ENCODE results near the gene SLC25A19. TPM values are rescaled to one million over a fixed set of nuclear protein-coding genes. Genes with fewer than 3 reads are reported as not detected.

SLC25A19 gene
- total and polyA plus RNA-seq, 2 experiments from 2014 or later: 17.9 to 22.4 TPM

- Histone ChIP-seq H3K36me3 (ENCODE audit: insufficient read depth) (peaks cover 14% of the 10 kb centered on the region), H3K79me2 (replicated peaks; ENCODE audit: insufficient read depth) (peaks cover 32% of the 10 kb centered on the region), H3K9me2 (ENCODE audit: insufficient read depth) (no peaks in the 10 kb centered on the region), H3K4me3 (no peak overlapping the region), H3F3A (replicated peaks; ENCODE audit: low read depth) (peaks cover 10% of the 10 kb centered on the region; the same call in 1 of the 2 replicates), H3K27ac (ENCODE audit: low read depth) (peak overlapping the region; percentile 84), H2AFZ (no peak overlapping the region), H3K4me1 (ENCODE audit: insufficient read depth) (peaks cover 25% of the 10 kb centered on the region), H4K20me1 (replicated peaks; ENCODE audit: insufficient read depth) (peaks cover 3% of the 10 kb centered on the region; the same call in 1 of the 2 replicates), H3K27me3 (ENCODE audit: insufficient read depth) (no peaks in the 10 kb centered on the region), H3K4me2 (peak overlapping the region; percentile 52; the same call in 1 of the 2 replicates)
- H3K4me1 Mint-ChIP-seq: peaks cover 28% of the 10 kb centered on the region
- peaks cover 35% of the 10 kb centered on the region for H3K36me3 Mint-ChIP-seq (ENCODE audit: low read depth)
- DNase-seq (ENCODE audit: low spot score) (no peak), ATAC-seq (no peak)
- no peaks in the 10 kb centered on the region for H3K9me3 Mint-ChIP-seq
- H3K27ac Mint-ChIP-seq: peak overlapping the region; percentile 34
- H3K4me3 Mint-ChIP-seq: no peak overlapping the region
- peaks cover 8% of the 10 kb centered on the region for H3K27me3 Mint-ChIP-seq (ENCODE audit: insufficient read depth, low read depth, poor library complexity)
- TF ChIP-seq CREB1 (CRISPR knock-in tag; IDR thresholded peaks at IDR 0.05; ENCODE audit: low read depth) (no peak), ZNF331 (CRISPR knock-in tag; IDR thresholded peaks at IDR 0.05; ENCODE audit: low read depth) (no peak), POLR2AphosphoS5 (IDR thresholded peaks at IDR 0.05; ENCODE audit: low read depth) (no peak)
Observed at GRCh38 chr17:75325827-75326225, 36.6 kb upstream of the SLC25A19 start.

GRCh38 chr17:75325348-75325747 lies 36.1 kb upstream of the SLC25A19 start:
- no peaks in the 10 kb centered on the region for H3K27me3 ChIP-seq (ENCODE audit: insufficient read depth)
- H3K36me3 Mint-ChIP-seq (ENCODE audit: low read depth): peaks cover 39% of the 10 kb centered on the region
- H3K4me1 Mint-ChIP-seq: peaks cover 28% of the 10 kb centered on the region
- no peaks in the 10 kb centered on the region for H3K9me2 ChIP-seq (ENCODE audit: insufficient read depth)
- peaks cover 3% of the 10 kb centered on the region; the same call in 1 of the 2 replicates for H4K20me1 ChIP-seq (replicated peaks; ENCODE audit: insufficient read depth)
- DNase-seq (ENCODE audit: low spot score): no peak
- no peak overlapping the region for H3K4me3 ChIP-seq
- no peak overlapping the region for H2AFZ ChIP-seq
- H3K79me2 ChIP-seq (replicated peaks; ENCODE audit: insufficient read depth): peaks cover 28% of the 10 kb centered on the region
- H3K4me3 Mint-ChIP-seq: no peak overlapping the region
- TF ChIP-seq ZNF114 (CRISPR knock-in tag; IDR thresholded peaks at IDR 0.05) (no peak), ZNF331 (CRISPR knock-in tag; IDR thresholded peaks at IDR 0.05; ENCODE audit: low read depth) (no peak), CREB1 (CRISPR knock-in tag; IDR thresholded peaks at IDR 0.05; ENCODE audit: low read depth) (no peak), NANOG (IDR thresholded peaks at IDR 0.05; ENCODE audit: borderline replicate concordance) (no peak)
- TF ChIP-seq, protein P1, sequence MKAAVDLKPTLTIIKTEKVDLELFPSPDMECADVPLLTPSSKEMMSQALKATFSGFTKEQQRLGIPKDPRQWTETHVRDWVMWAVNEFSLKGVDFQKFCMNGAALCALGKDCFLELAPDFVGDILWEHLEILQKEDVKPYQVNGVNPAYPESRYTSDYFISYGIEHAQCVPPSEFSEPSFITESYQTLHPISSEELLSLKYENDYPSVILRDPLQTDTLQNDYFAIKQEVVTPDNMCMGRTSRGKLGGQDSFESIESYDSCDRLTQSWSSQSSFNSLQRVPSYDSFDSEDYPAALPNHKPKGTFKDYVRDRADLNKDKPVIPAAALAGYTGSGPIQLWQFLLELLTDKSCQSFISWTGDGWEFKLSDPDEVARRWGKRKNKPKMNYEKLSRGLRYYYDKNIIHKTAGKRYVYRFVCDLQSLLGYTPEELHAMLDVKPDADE (IDR thresholded peaks at IDR 0.05): no peak
- H3K27me3 Mint-ChIP-seq (ENCODE audit: insufficient read depth, low read depth, poor library complexity): peaks cover 8% of the 10 kb centered on the region
- peak overlapping the region; percentile 84 for H3K27ac ChIP-seq (ENCODE audit: low read depth)
- H3K4me1 ChIP-seq (ENCODE audit: insufficient read depth): peaks cover 22% of the 10 kb centered on the region
- no peak overlapping the region for H3K4me2 ChIP-seq
- H3K9me3 Mint-ChIP-seq: no peaks in the 10 kb centered on the region
- no peak for ATAC-seq
- peaks cover 13% of the 10 kb centered on the region; the same call in 1 of the 2 replicates for H3F3A ChIP-seq (replicated peaks; ENCODE audit: low read depth)
- peaks cover 18% of the 10 kb centered on the region for H3K36me3 ChIP-seq (ENCODE audit: insufficient read depth)
- H3K27ac Mint-ChIP-seq: peak overlapping the region; percentile 34

DNA sequence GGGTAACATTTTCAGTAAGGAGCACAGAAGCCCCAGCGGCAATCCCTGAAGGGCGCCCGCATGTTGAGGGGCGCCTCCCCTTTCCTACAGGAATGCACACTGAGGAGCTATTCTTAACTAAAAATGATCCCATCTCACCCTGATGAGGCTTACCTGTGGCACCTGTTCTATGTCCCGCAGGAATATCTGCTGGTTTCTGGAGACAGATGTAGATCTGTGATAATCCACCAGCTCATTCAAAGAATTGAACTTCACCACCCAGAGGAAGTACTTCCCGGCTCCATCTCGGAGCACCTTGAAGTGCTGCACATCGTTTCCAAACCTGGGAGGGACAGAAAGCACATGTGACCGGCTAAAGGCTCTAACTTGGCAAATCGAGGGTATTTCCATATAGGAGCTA lies 32.3 kb upstream of the SLC25A19 start:
- Mint-ChIP-seq H3K27ac (no peak overlapping the region), H3K4me1 (peaks cover 24% of the 10 kb centered on the region), H3K36me3 (ENCODE audit: low read depth) (peaks cover 43% of the 10 kb centered on the region), H3K9me3 (no peaks in the 10 kb centered on the region), H3K27me3 (ENCODE audit: insufficient read depth, low read depth, poor library complexity) (peaks cover 6% of the 10 kb centered on the region), H3K4me3 (no peak overlapping the region)
- Histone ChIP-seq H2AFZ (no peak overlapping the region), H4K20me1 (replicated peaks; ENCODE audit: insufficient read depth) (peaks cover 5% of the 10 kb centered on the region; the same call in 1 of the 2 replicates), H3K27ac (ENCODE audit: low read depth) (no peak overlapping the region), H3K4me2 (no peak overlapping the region), H3K27me3 (ENCODE audit: insufficient read depth) (no peaks in the 10 kb centered on the region), H3K9me2 (ENCODE audit: insufficient read depth) (no peaks in the 10 kb centered on the region), H3K79me2 (replicated peaks; ENCODE audit: insufficient read depth) (peaks cover 12% of the 10 kb centered on the region; the same call in 1 of the 2 replicates), H3K4me3 (no peak overlapping the region), H3K36me3 (ENCODE audit: insufficient read depth) (peaks cover 20% of the 10 kb centered on the region), H3K4me1 (ENCODE audit: insufficient read depth) (peaks cover 28% of the 10 kb centered on the region), H3F3A (replicated peaks; ENCODE audit: low read depth) (peaks cover 15% of the 10 kb centered on the region; the same call in 1 of the 2 replicates)
- DNase-seq (ENCODE audit: low spot score) (no peak), ATAC-seq (no peak)
- TF ChIP-seq STAT1 (IDR thresholded peaks at IDR 0.05; ENCODE audit: unreplicated experiment): no peak
- TF ChIP-seq ZNF114 (CRISPR knock-in tag; IDR thresholded peaks at IDR 0.05): no peak
- no peak for TF ChIP-seq JUNB (IDR thresholded peaks at IDR 0.05; ENCODE audit: unreplicated experiment)
- no peak for TF ChIP-seq EZH2 (IDR thresholded peaks at IDR 0.05; ENCODE audit: low read depth, unreplicated experiment)
- TF ChIP-seq, protein P2, sequence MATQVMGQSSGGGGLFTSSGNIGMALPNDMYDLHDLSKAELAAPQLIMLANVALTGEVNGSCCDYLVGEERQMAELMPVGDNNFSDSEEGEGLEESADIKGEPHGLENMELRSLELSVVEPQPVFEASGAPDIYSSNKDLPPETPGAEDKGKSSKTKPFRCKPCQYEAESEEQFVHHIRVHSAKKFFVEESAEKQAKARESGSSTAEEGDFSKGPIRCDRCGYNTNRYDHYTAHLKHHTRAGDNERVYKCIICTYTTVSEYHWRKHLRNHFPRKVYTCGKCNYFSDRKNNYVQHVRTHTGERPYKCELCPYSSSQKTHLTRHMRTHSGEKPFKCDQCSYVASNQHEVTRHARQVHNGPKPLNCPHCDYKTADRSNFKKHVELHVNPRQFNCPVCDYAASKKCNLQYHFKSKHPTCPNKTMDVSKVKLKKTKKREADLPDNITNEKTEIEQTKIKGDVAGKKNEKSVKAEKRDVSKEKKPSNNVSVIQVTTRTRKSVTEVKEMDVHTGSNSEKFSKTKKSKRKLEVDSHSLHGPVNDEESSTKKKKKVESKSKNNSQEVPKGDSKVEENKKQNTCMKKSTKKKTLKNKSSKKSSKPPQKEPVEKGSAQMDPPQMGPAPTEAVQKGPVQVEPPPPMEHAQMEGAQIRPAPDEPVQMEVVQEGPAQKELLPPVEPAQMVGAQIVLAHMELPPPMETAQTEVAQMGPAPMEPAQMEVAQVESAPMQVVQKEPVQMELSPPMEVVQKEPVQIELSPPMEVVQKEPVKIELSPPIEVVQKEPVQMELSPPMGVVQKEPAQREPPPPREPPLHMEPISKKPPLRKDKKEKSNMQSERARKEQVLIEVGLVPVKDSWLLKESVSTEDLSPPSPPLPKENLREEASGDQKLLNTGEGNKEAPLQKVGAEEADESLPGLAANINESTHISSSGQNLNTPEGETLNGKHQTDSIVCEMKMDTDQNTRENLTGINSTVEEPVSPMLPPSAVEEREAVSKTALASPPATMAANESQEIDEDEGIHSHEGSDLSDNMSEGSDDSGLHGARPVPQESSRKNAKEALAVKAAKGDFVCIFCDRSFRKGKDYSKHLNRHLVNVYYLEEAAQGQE (IDR thresholded peaks at IDR 0.05; ENCODE audit: unreplicated experiment): no peak
- TF ChIP-seq NANOG (IDR thresholded peaks at IDR 0.05; ENCODE audit: borderline replicate concordance): no peak

Measured in GM23338 (cell line).